Amniotic epithelial cell (primary cell): ENCODE measurements around the gene EIPR1.
"Not testable (repeated sequence)": the region's sequence is repeated elsewhere in the genome, so short reads cannot be mapped to it uniquely, and the experiment has no call there.

Experiments
- DNase-seq: peaks from one replicate; pipeline ENCODE4 v3.0.0-alpha.2; 2010; ENCODE audit warnings: low read depth

The EIPR1 gene

GRCh38 chr2:3357926-3358325, 19.7 kb downstream of the EIPR1 start:
- no peak for DNase-seq

GRCh38 chr2:3357446-3357845, 20.2 kb downstream of the EIPR1 start:
- DNase-seq, result not testable (repeated sequence)

DNA sequence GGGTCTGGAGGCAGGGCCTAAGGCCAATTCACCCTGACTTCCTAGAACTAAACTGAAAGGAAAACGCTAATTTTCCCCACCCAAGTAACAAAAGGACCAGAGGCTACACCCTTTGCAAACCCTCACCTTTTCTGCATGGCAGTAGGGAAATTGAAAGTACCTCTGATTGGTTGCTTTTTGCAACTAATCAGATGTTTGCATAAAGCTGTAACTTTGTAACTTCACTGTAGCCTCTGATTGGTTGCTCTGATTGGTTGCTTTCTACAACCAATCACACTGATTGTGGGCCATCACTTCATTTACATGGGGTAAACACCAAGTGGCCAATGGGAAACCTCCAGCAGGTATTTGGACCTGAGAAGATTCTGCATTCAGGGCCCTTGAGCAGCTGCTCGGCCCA, 20.8 kb downstream of the EIPR1 start:
- DNase-seq, result peak; percentile 3

DNA sequence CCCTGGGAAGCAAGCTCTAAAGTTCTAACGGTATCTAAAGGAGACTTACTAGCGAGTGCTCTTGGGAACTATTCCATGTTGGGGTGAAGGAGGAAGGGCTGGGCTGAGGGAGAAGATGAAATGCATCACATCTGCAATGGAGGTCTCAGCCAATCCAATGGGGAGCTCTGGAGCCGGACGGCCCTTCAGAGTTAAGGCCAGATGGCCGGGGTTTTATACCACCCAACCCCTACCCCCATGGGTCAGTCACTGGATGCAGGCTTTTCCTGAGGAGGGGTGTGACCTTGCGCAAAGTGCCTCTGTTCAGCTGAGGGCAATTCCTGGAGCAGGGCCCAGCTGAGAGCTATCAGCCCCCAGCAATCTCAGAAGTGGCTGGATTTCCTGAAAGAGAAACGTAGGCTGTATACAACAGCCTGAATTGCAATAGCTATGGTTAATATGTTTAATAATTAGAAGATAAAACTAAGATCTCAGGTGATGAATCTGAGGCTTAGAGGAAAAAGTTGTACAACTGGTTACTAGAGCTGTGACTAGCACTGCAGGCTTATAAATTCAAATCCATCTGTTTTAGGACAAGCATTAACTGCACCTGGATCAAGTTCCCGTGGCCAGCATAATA, 21.6 kb downstream of the EIPR1 start:
- DNase-seq, result no peak

- no peak for DNase-seq
Observed at GRCh38 chr2:3354986-3355385, 22.6 kb downstream of the EIPR1 start.

- DNase-seq, result no peak
Observed at GRCh38 chr2:3349211-3349693, 28.4 kb downstream of the EIPR1 start.

- DNase-seq, result no peak
Observed at GRCh38 chr2:3348767-3349166, 28.9 kb downstream of the EIPR1 start.

DNA sequence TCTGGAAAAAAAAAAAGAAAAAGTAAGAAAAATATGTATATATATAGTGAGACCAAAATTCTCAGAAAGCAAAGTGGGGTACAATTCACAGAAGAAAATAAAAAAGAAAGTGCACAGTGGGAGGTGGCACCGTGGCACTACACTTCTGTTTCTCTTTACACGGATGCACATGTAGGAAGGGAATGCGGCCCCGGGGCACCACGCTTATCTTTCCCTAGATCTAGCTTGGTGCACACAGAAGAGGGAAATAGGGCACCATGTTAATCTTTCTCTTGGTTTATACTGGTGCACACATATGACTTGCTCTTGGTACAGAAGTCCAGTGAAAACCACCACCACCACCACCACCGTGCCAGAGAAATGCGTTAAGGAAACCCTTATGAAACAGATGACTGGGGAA, 32.0 kb downstream of the EIPR1 start:
- no peak for DNase-seq

GRCh38 chr2:3344897-3345296, 32.7 kb downstream of the EIPR1 start:
- DNase-seq, result no peak

GRCh38 chr2:3343012-3343411, 34.6 kb downstream of the EIPR1 start:
- no peak for DNase-seq

GRCh38 chr2:3342324-3342723, 35.3 kb downstream of the EIPR1 start:
- DNase-seq, result no peak

DNA sequence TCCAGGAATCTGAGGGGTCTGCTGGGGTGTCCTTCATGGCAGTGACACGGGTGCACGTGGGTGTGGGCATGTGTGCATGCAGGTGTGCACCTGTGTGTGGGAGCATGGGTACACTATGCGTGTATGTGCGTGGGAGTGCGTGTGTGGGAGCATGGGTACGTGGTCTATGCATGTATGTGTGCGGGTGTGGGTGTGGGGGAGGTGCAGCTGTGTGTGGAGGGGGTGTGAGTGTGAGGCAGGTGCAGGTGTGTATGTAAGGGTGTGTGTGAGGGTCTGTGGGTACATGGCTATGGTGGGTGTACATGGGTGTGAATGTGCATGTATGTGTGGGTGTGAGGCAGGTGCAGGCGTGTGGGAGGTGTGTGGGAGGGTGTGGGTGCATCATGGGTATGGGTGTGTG, 36.3 kb downstream of the EIPR1 start:
- no peak for DNase-seq

- no peak for DNase-seq
Observed at GRCh38 chr2:3340144-3340543, 37.5 kb downstream of the EIPR1 start.

DNA sequence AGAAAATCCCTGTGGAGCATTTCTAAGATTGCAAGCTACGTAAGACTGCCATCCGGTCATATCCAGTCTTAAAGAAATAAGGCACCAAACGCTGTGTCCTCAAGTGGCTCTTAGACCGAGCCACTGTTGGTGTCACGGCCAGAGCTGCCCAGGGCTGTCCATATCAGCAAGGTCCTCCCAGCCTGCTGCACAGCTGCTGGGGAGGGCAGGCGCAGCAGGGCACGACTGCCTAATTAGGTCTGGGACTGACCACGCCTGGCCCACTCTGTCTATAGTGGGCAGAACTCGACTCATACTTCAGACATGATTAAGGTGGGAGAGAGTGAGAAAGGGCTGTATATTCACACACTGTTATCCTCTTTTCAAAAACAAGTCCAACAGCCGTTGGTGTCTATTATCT, 39.3 kb downstream of the EIPR1 start:
- DNase-seq, result no peak

DNA sequence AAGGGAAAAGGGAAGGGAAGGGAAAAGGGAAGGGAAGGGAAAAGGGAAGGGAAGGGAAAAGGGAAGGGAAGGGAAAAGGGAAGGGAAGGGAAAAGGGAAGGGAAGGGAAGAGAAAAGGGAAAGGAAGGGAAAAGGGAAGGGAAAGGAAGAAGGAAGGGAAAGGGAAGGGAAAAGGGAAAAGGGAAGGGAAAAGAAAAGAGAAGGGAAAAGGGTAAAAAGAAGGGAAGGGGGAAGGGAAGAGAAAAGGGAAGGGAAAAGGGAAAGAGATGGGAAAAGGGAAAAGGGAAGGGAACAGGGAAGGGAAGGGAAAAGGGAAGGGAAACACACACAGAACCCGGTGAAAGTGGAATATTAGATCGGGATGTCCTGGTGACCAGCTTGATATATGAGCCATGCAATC, 40.8 kb downstream of the EIPR1 start:
- no peak for DNase-seq

GRCh38 chr2:3334392-3335345, 42.9 kb downstream of the EIPR1 start:
- no peak for DNase-seq

GRCh38 chr2:3332133-3332532, 45.5 kb downstream of the EIPR1 start:
- DNase-seq, result no peak

GRCh38 chr2:3329491-3329890, 48.1 kb downstream of the EIPR1 start:
- DNase-seq, result no peak

GRCh38 chr2:3326871-3327270, 50.7 kb downstream of the EIPR1 start:
- DNase-seq, result no peak

DNA sequence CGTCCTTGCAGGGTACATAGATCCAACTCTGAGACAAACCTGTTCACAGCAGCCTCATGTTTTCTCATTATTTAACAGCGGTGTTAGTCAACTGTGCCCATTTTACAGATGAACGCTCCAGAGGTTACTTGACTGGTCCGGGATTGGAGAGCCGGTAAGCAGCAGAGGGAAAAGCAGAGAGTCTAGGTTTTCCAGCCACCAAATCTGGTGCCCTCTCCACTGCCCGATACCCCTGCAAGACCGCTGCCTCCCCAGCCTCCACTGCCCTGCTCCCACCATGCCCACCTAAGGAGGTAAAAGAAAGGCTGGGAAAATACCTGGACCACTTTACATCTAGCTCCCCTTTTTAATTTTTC, 51.5 kb downstream of the EIPR1 start:
- no peak for DNase-seq

- no peak for DNase-seq
Observed at GRCh38 chr2:3325458-3326181, 52.0 kb downstream of the EIPR1 start.

- DNase-seq, result no peak
Observed at GRCh38 chr2:3324404-3325281, 53.0 kb downstream of the EIPR1 start.
